Lower lobe of right lung (tissue), 2 donors: ENCODE data around the gene NPEPL1. TPM values are rescaled to one million over a fixed set of nuclear protein-coding genes. Genes with fewer than 3 reads are reported as not detected.

Source experiments
- ATAC-seq, 2 donors: fragments of 200-7000 bp; cut with Tn5 transposase; one replicate each; pipeline ENCODE4 v1.9.1; 2020 to 2022; ENCODE audit warnings: mild to moderate bottlenecking in 2 of 2, moderate library complexity in 2 of 2
- DNase-seq: peaks from one replicate; pipeline ENCODE4 v3.0.0-alpha.2; 2020
- H3K27ac ChIP-seq: fragments of 200-600 bp; one replicate; pipeline ENCODE4 v1.8.0; 2022
- H3K27me3 ChIP-seq: fragments of 200-600 bp; one replicate; pipeline ENCODE4 v1.8.0; 2022; ENCODE audit warnings: low read depth
- H3K36me3 ChIP-seq: fragments of 200-600 bp; one replicate; pipeline ENCODE4 v1.8.0; 2022; ENCODE audit warnings: mild to moderate bottlenecking
- H3K4me1 ChIP-seq: fragments of 200-600 bp; one replicate; pipeline ENCODE4 v1.8.0; 2022
- H3K4me3 ChIP-seq: fragments of 200-600 bp; one replicate; pipeline ENCODE4 v1.8.0; 2022; ENCODE audit warnings: mild to moderate bottlenecking
- H3K9me3 ChIP-seq: fragments of 200-600 bp; one replicate; pipeline ENCODE4 v1.8.0; 2022
- CTCF ChIP-seq: fragments of 200-600 bp; IDR thresholded peaks from one replicate; pipeline ENCODE4 v1.8.0; 2022; ENCODE audit warnings: antibody characterized with exemption, mild to moderate bottlenecking
- intact Hi-C: fragments of 100-400 bp; cut with DNase I; formaldehyde crosslinking; loops from one replicate; pipeline ENCODE4 v1.11.0; 2022
- total RNA-seq: library from RNA; stranded (reverse); fragmentation: NEBNext Ultra II Directional; extraction: Animal tissue kit (Norgen Biotek cat#: 25700); gene quantifications from one replicate; pipeline ENCODE4 v1.2.1, GENCODE V29; 2021
- donor health status: DM: no; HTN: yes; CAD: no; lungs with severe emphysema.

The NPEPL1 gene
- total RNA-seq, 1 donor from 2014 or later: 40.6 TPM

- intact Hi-C loops: no loop called here
- Histone ChIP-seq H3K9me3 (no peaks in the 10 kb centered on the region), H3K27me3 (peaks cover 16% of the 10 kb centered on the region), H3K36me3 (no peaks in the 10 kb centered on the region), H3K27ac (no peak overlapping the region), H3K4me3 (no peak overlapping the region), H3K4me1 (no peaks in the 10 kb centered on the region)
- ATAC-seq (no peak), DNase-seq (no peak)
- no peak for TF ChIP-seq CTCF
Observed at GRCh38 chr20:58751979-58752378, 59.4 kb downstream of the NPEPL1 start.

- no peak for DNase-seq
- ATAC-seq: no peak
- no peaks in the 10 kb centered on the region for H3K4me1 ChIP-seq
- H3K27ac ChIP-seq: no peak overlapping the region
- H3K4me3 ChIP-seq: no peak overlapping the region
- H3K27me3 ChIP-seq: peaks cover 13% of the 10 kb centered on the region
- no peak for TF ChIP-seq CTCF
- no peaks in the 10 kb centered on the region for H3K9me3 ChIP-seq
- intact Hi-C loops: no loop called here
- no peaks in the 10 kb centered on the region for H3K36me3 ChIP-seq
Observed at GRCh38 chr20:58752565-58752964, 60.0 kb downstream of the NPEPL1 start.

- no peaks in the 10 kb centered on the region for H3K9me3 ChIP-seq
- ATAC-seq (no peak), DNase-seq (no peak)
- H3K4me3 ChIP-seq: no peak overlapping the region
- no peak overlapping the region for H3K27ac ChIP-seq
- intact Hi-C loops: no loop called here
- peaks cover 10% of the 10 kb centered on the region for H3K27me3 ChIP-seq
- no peaks in the 10 kb centered on the region for H3K4me1 ChIP-seq
- H3K36me3 ChIP-seq: no peaks in the 10 kb centered on the region
- no peak for TF ChIP-seq CTCF
Observed at GRCh38 chr20:58753267-58753921, 60.8 kb downstream of the NPEPL1 start.

- intact Hi-C loops: no loop called here
- Histone ChIP-seq H3K36me3 (no peaks in the 10 kb centered on the region), H3K4me3 (no peak overlapping the region), H3K27ac (no peak overlapping the region), H3K4me1 (no peaks in the 10 kb centered on the region), H3K27me3 (peaks cover 10% of the 10 kb centered on the region), H3K9me3 (no peaks in the 10 kb centered on the region)
- TF ChIP-seq CTCF: no peak
- DNase-seq (no peak), ATAC-seq (no peak)
Observed at GRCh38 chr20:58753922-58754551, 61.4 kb downstream of the NPEPL1 start.

- ATAC-seq: no peak
- DNase-seq: no peak
- Histone ChIP-seq H3K4me1 (no peaks in the 10 kb centered on the region), H3K36me3 (no peaks in the 10 kb centered on the region), H3K9me3 (no peaks in the 10 kb centered on the region), H3K27ac (no peak overlapping the region), H3K4me3 (no peak overlapping the region), H3K27me3 (peaks cover 10% of the 10 kb centered on the region)
- intact Hi-C loops: no loop called here
- no peak for TF ChIP-seq CTCF
Observed at GRCh38 chr20:58754584-58754983, 62.0 kb downstream of the NPEPL1 start.
